ENCODE measurements around the gene PACC1.

The PACC1 gene

DNA sequence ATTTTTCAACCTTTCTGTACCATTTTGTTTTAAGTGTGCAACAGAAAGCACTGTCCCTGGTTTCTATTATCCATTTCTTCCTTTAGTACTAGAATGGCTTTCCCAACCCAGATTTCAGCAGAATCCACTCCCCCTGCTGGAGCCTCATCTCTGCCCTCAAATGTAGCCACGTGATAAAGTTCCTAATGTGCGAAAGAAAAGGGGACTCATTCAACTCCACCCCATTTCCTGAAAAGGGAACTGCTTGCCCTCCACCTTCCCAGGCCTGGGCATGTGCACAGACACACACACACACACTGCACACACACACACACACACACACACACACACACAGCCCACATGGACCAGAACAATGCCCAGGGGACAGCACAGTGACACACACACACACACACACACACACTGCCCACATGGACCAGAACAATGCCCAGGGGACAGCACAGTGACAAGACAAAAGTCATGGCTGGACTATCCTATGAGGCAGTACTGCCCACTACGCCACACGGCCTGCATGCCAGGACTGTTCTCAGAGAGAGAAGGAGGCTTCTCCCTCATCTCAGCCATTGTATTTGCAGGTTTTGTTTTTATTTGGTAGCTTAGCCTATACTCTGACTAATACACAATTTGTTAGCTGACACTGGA, 33.2 kb downstream of the PACC1 start:
- Histone ChIP-seq H2BK5ac (ENCODE audit: low read length) (no peak overlapping the region), H3K56ac (ENCODE audit: low read length) (no peak overlapping the region), H2BK15ac (replicated peaks; ENCODE audit: low read depth) (no peak overlapping the region), H3K4ac (ENCODE audit: low read depth, low read length) (no peak overlapping the region), H3K27ac (ENCODE audit: low read depth, low read length) (no peak overlapping the region), H3K36me3 (ENCODE audit: control insufficient read depth, insufficient read depth, low read length) (peaks cover 10% of the 10 kb centered on the region), H2AK5ac (ENCODE audit: low read length) (no peak overlapping the region), H2BK120ac (ENCODE audit: low read depth, low read length) (no peak overlapping the region), H3K79me1 (ENCODE audit: low read length) (no peaks in the 10 kb centered on the region), H3K23ac (ENCODE audit: low read length) (no peak overlapping the region), H4K5ac (ENCODE audit: low read length) (no peak overlapping the region), H4K8ac (ENCODE audit: low read depth, low read length) (no peak overlapping the region), H3K4me1 (ENCODE audit: control insufficient read depth, low read depth, low read length) (no peaks in the 10 kb centered on the region), H3K18ac (ENCODE audit: low read length) (no peak overlapping the region), H3K79me2 (ENCODE audit: control insufficient read depth, insufficient read depth, low read length) (no peaks in the 10 kb centered on the region), H3K4me2 (ENCODE audit: low read length) (no peak overlapping the region), H3K4me3 (ENCODE audit: low read length) (no peak overlapping the region), H3K27me3 (ENCODE audit: insufficient read depth, low read length, poor library complexity) (no peaks in the 10 kb centered on the region), H3K9ac (ENCODE audit: low read length) (no peak overlapping the region)
- no CpG with 5 or more reads among the region's 4 CpGs for WGBS (ENCODE audit: extremely low coverage, insufficient coverage, low lambda C conversion rate)
- DNase-seq: no peak

DNA sequence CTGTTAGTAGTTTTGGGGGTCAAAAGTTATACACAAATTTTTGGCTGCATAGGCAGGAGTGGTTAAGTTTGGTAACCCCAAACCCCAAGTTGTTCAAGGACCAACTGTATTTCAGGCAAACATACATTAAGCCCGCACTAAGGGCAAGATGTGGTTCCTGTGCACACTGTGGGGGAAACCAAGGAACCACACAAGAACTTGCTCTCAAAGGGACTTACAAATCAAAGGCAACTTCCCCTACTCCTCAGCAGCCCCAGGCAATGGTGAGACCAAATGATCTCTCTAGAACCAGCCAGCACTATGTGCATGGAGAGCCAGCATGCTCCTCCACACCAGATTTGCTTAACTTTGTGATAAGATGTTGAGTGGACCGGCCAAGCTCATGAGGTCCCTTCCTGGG, 35.3 kb downstream of the PACC1 start:
- no peaks in the 10 kb centered on the region for H3K79me2 ChIP-seq (ENCODE audit: control insufficient read depth, insufficient read depth, low read length)
- no peaks in the 10 kb centered on the region for H3K27me3 ChIP-seq (ENCODE audit: insufficient read depth, low read length, poor library complexity)
- no peak for DNase-seq
- WGBS (ENCODE audit: extremely low coverage, insufficient coverage, low lambda C conversion rate): no CpG with 5 or more reads among the region's 2 CpGs
- no peak overlapping the region for H3K23ac ChIP-seq (ENCODE audit: low read length)
- H2AK5ac ChIP-seq (ENCODE audit: low read length): no peak overlapping the region
- H3K36me3 ChIP-seq (ENCODE audit: control insufficient read depth, insufficient read depth, low read length): peaks cover 3% of the 10 kb centered on the region
- H3K4ac ChIP-seq (ENCODE audit: low read depth, low read length): no peak overlapping the region
- no peak overlapping the region for H3K27ac ChIP-seq (ENCODE audit: low read depth, low read length)
- H3K79me1 ChIP-seq (ENCODE audit: low read length): no peaks in the 10 kb centered on the region
- H3K18ac ChIP-seq (ENCODE audit: low read length): no peak overlapping the region
- no peak overlapping the region for H4K8ac ChIP-seq (ENCODE audit: low read depth, low read length)
- H3K4me3 ChIP-seq (ENCODE audit: low read length): no peak overlapping the region
- H2BK15ac ChIP-seq (replicated peaks; ENCODE audit: low read depth): no peak overlapping the region
- no peak overlapping the region for H3K4me2 ChIP-seq (ENCODE audit: low read length)
- no peak overlapping the region for H3K9ac ChIP-seq (ENCODE audit: low read length)
- no peak overlapping the region for H2BK120ac ChIP-seq (ENCODE audit: low read depth, low read length)
- H3K4me1 ChIP-seq (ENCODE audit: control insufficient read depth, low read depth, low read length): no peaks in the 10 kb centered on the region
- no peak overlapping the region for H4K5ac ChIP-seq (ENCODE audit: low read length)
- H2BK5ac ChIP-seq (ENCODE audit: low read length): no peak overlapping the region
- no peak overlapping the region for H3K56ac ChIP-seq (ENCODE audit: low read length)

DNA sequence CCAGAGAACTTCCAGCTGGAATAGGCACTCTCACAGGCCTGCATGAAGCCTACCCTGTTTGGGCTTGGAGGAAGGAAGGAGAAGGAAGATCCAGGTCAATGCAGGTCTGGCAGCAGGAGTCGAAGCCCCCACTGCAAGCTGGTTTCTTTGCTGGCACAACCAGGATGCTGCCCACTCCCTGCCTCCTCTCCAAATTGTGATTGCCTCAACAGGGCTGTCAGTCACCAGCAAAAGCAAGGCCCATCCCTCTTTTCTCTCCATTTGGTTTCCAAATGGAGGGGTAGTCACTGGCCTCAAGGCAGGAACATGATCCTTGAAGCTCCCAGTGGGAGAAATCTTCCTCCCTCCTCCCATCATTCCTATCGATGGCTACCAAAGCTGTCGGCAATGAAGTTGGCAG, 37.0 kb downstream of the PACC1 start:
- Histone ChIP-seq H3K27ac (ENCODE audit: low read depth, low read length) (no peak overlapping the region), H3K4me3 (ENCODE audit: low read length) (no peak overlapping the region), H2BK120ac (ENCODE audit: low read depth, low read length) (no peak overlapping the region), H3K79me2 (ENCODE audit: control insufficient read depth, insufficient read depth, low read length) (no peaks in the 10 kb centered on the region), H3K56ac (ENCODE audit: low read length) (no peak overlapping the region), H3K9ac (ENCODE audit: low read length) (no peak overlapping the region), H3K79me1 (ENCODE audit: low read length) (no peaks in the 10 kb centered on the region), H3K36me3 (ENCODE audit: control insufficient read depth, insufficient read depth, low read length) (peaks cover 3% of the 10 kb centered on the region), H2BK15ac (replicated peaks; ENCODE audit: low read depth) (no peak overlapping the region), H3K23ac (ENCODE audit: low read length) (no peak overlapping the region), H2BK5ac (ENCODE audit: low read length) (no peak overlapping the region), H3K27me3 (ENCODE audit: insufficient read depth, low read length, poor library complexity) (no peaks in the 10 kb centered on the region), H2AK5ac (ENCODE audit: low read length) (no peak overlapping the region), H3K4me1 (ENCODE audit: control insufficient read depth, low read depth, low read length) (no peaks in the 10 kb centered on the region), H4K5ac (ENCODE audit: low read length) (no peak overlapping the region), H4K8ac (ENCODE audit: low read depth, low read length) (no peak overlapping the region), H3K4me2 (ENCODE audit: low read length) (no peak overlapping the region), H3K18ac (ENCODE audit: low read length) (no peak overlapping the region), H3K4ac (ENCODE audit: low read depth, low read length) (no peak overlapping the region)
- no CpG with 5 or more reads among the region's 3 CpGs for WGBS (ENCODE audit: extremely low coverage, insufficient coverage, low lambda C conversion rate)
- DNase-seq: no peak

DNA sequence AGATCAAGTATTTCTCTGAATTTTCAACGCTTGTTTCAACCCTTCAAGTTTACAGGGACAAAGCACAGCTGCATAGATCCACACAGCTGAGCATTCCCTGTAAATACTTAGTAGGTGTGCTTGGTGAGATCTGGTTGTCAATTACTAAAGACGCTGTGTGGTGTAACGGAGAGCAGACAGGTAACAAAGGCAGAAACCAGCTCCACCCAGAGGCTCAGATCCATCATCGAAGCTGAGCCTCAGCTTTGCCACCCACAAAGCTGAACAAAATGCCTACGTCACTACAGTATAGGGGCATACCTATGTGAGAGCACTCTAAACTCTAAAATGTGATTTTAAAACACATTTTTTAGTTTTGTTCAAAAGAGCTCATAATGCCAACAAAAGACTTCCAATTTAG, 38.7 kb downstream of the PACC1 start:
- Histone ChIP-seq H3K18ac (ENCODE audit: low read length) (no peak overlapping the region), H4K5ac (ENCODE audit: low read length) (no peak overlapping the region), H3K4me3 (ENCODE audit: low read length) (no peak overlapping the region), H2BK5ac (ENCODE audit: low read length) (no peak overlapping the region), H3K4me1 (ENCODE audit: control insufficient read depth, low read depth, low read length) (no peaks in the 10 kb centered on the region), H2BK120ac (ENCODE audit: low read depth, low read length) (no peak overlapping the region), H3K56ac (ENCODE audit: low read length) (no peak overlapping the region), H2AK5ac (ENCODE audit: low read length) (no peak overlapping the region), H3K4ac (ENCODE audit: low read depth, low read length) (no peak overlapping the region), H3K27me3 (ENCODE audit: insufficient read depth, low read length, poor library complexity) (no peaks in the 10 kb centered on the region), H3K36me3 (ENCODE audit: control insufficient read depth, insufficient read depth, low read length) (peaks cover 3% of the 10 kb centered on the region), H3K23ac (ENCODE audit: low read length) (no peak overlapping the region), H4K8ac (ENCODE audit: low read depth, low read length) (no peak overlapping the region), H3K27ac (ENCODE audit: low read depth, low read length) (no peak overlapping the region), H3K79me1 (ENCODE audit: low read length) (no peaks in the 10 kb centered on the region), H2BK15ac (replicated peaks; ENCODE audit: low read depth) (no peak overlapping the region), H3K79me2 (ENCODE audit: control insufficient read depth, insufficient read depth, low read length) (no peaks in the 10 kb centered on the region), H3K9ac (ENCODE audit: low read length) (no peak overlapping the region), H3K4me2 (ENCODE audit: low read length) (no peak overlapping the region)
- no CpG with 5 or more reads among the region's 5 CpGs for WGBS (ENCODE audit: extremely low coverage, insufficient coverage, low lambda C conversion rate)
- DNase-seq: no peak

DNA sequence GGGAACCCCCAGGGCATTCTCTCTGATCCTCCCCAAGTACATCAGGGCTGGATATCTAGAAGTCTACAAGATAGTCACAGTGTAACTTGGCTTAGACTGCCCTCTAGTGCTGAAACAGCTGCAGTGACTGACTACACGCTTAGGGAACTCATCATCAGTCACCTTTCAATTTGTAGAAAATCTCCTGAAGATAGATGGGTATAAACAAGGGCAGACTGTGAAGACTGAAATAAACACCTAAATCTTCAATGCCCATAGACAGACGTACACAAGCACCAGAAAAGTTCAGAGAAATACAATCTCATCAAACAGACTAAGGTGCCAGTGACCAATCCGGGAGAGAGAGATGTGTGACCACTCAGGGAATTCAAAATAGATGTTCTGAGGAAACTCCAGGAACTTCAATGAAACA, 46.6 kb downstream of the PACC1 start:
- Histone ChIP-seq H3K4ac (ENCODE audit: low read depth, low read length) (no peak overlapping the region), H3K79me2 (ENCODE audit: control insufficient read depth, insufficient read depth, low read length) (no peaks in the 10 kb centered on the region), H3K4me2 (ENCODE audit: low read length) (no peak overlapping the region), H3K23ac (ENCODE audit: low read length) (no peak overlapping the region), H4K5ac (ENCODE audit: low read length) (no peak overlapping the region), H3K4me1 (ENCODE audit: control insufficient read depth, low read depth, low read length) (peaks cover 3% of the 10 kb centered on the region), H2BK15ac (replicated peaks; ENCODE audit: low read depth) (no peak overlapping the region), H3K79me1 (ENCODE audit: low read length) (no peaks in the 10 kb centered on the region), H3K27ac (ENCODE audit: low read depth, low read length) (no peak overlapping the region), H3K4me3 (ENCODE audit: low read length) (no peak overlapping the region), H4K8ac (ENCODE audit: low read depth, low read length) (no peak overlapping the region), H3K18ac (ENCODE audit: low read length) (no peak overlapping the region), H3K27me3 (ENCODE audit: insufficient read depth, low read length, poor library complexity) (no peaks in the 10 kb centered on the region), H2BK120ac (ENCODE audit: low read depth, low read length) (no peak overlapping the region), H2AK5ac (ENCODE audit: low read length) (no peak overlapping the region), H3K9ac (ENCODE audit: low read length) (no peak overlapping the region), H3K56ac (ENCODE audit: low read length) (no peak overlapping the region), H2BK5ac (ENCODE audit: low read length) (no peak overlapping the region), H3K36me3 (ENCODE audit: control insufficient read depth, insufficient read depth, low read length) (no peaks in the 10 kb centered on the region)
- peak; percentile 95 for DNase-seq
- WGBS (ENCODE audit: extremely low coverage, insufficient coverage, low lambda C conversion rate): no CpG with 5 or more reads among the region's 3 CpGs

DNA sequence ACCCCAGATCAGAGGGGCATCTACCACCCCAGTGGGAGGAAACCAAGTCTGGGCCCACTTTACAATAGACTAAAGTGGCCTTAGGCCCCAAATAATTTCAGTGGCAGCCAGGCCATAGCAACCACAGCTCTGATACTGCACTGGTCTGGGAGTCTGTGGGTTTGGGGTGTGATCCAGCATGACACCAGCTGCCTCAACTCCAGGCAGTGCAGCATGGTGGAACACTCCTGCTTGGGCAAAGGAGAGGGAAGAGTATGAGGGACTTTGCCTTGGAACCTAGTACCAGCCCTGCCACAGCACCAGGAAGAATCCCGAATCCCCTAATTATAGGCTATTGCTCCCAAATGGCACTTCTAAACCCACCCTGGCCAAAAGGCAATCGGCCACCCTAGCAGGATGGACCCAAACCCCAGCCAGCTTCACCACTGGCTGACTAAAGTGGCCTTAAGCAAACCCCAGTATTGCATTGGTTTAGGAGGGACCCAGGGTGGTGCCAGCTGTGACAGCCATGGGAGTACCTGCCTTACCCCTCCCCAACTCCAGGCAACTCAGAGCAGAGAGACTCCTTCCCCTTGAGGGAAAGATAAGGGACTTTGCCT, 47.1 kb downstream of the PACC1 start:
- Histone ChIP-seq H3K9ac (ENCODE audit: low read length) (no peak overlapping the region), H2AK5ac (ENCODE audit: low read length) (no peak overlapping the region), H3K36me3 (ENCODE audit: control insufficient read depth, insufficient read depth, low read length) (no peaks in the 10 kb centered on the region), H3K79me2 (ENCODE audit: control insufficient read depth, insufficient read depth, low read length) (no peaks in the 10 kb centered on the region), H2BK15ac (replicated peaks; ENCODE audit: low read depth) (no peak overlapping the region), H2BK5ac (ENCODE audit: low read length) (no peak overlapping the region), H3K18ac (ENCODE audit: low read length) (no peak overlapping the region), H3K79me1 (ENCODE audit: low read length) (no peaks in the 10 kb centered on the region), H2BK120ac (ENCODE audit: low read depth, low read length) (no peak overlapping the region), H3K4me3 (ENCODE audit: low read length) (no peak overlapping the region), H3K23ac (ENCODE audit: low read length) (no peak overlapping the region), H3K4ac (ENCODE audit: low read depth, low read length) (no peak overlapping the region), H4K8ac (ENCODE audit: low read depth, low read length) (no peak overlapping the region), H3K4me2 (ENCODE audit: low read length) (no peak overlapping the region), H4K5ac (ENCODE audit: low read length) (no peak overlapping the region), H3K27me3 (ENCODE audit: insufficient read depth, low read length, poor library complexity) (no peaks in the 10 kb centered on the region), H3K56ac (ENCODE audit: low read length) (no peak overlapping the region), H3K27ac (ENCODE audit: low read depth, low read length) (no peak overlapping the region), H3K4me1 (ENCODE audit: control insufficient read depth, low read depth, low read length) (peaks cover 3% of the 10 kb centered on the region)
- DNase-seq: no peak
- WGBS (ENCODE audit: extremely low coverage, insufficient coverage, low lambda C conversion rate): no CpG with 5 or more reads among the region's 2 CpGs

All from mesendoderm (in vitro differentiated cells).